22Rv1 (cell line): ENCODE data around the gene PCDHGC3.
A peak's percentile ranks its signal among the peaks of the same experiment; 100 is the strongest.

Source experiments
- CTCF ChIP-seq: fragments of 450-650 bp; IDR thresholded peaks from 2 replicates; pipeline ENCODE4 v1.5.1; 2017; ENCODE audit warnings: mild to moderate bottlenecking
- ZFX ChIP-seq: fragments of 450-650 bp; IDR thresholded peaks from 2 replicates; pipeline ENCODE4 v1.6.1; 2017; ENCODE audit warnings: antibody characterized with exemption, borderline replicate concordance

- TF ChIP-seq CTCF (peak; percentile 36), ZFX (no peak)
Observed at GRCh38 chr5:141475625-141476131, at the start of gene PCDHGC3.
